Psoas muscle (tissue), 8 donors: ENCODE measurements around the gene DCANP1. TPM values are rescaled to one million over a fixed set of nuclear protein-coding genes. Genes with fewer than 3 reads are reported as not detected.

Experiments used
- ATAC-seq, 4 donors: fragments of 200-7000 bp; cut with Tn5 transposase; one replicate each; pipeline ENCODE4 v1.9.1; 2020; ENCODE audit warnings: moderate library complexity in 3 of 4, mild to moderate bottlenecking in 2 of 4
- DNase-seq, 2 donors: peaks; one replicate each; pipeline ENCODE4 v3.0.0-alpha.2; 2020
- H3K27ac ChIP-seq: fragments of 200-600 bp; one replicate; pipeline ENCODE4 v1.8.0; 2022
- H3K27me3 ChIP-seq, 3 donors: fragments of 200-600 bp in 1 of 3; one replicate each; pipeline versions ENCODE4 v1.6.1 to v1.8.0; 2013 to 2022; ENCODE audit warnings: low read length in 2 of 3, mild to moderate bottlenecking in 2 of 3, moderate library complexity in 1 of 3; ENCODE audit not compliant: insufficient read depth in 3 of 3
- H3K36me3 ChIP-seq, 2 donors: fragments of 200-600 bp in 1 of 2; one replicate each; pipeline versions ENCODE4 v1.6.1 to v1.8.0; 2013 to 2022; ENCODE audit warnings: low read depth in 1 of 2, mild to moderate bottlenecking in 1 of 2, moderate library complexity in 1 of 2; ENCODE audit not compliant: insufficient read depth in 1 of 2
- H3K4me1 ChIP-seq: fragments of 200-600 bp; one replicate; pipeline ENCODE4 v1.8.0; 2022
- H3K4me3 ChIP-seq: fragments of 200-600 bp; one replicate; pipeline ENCODE4 v1.8.0; 2022; ENCODE audit warnings: mild to moderate bottlenecking
- H3K9me3 ChIP-seq: fragments of 200-600 bp; one replicate; pipeline ENCODE4 v1.8.0; 2022
- CTCF ChIP-seq: fragments of 200-600 bp; IDR thresholded peaks from one replicate; pipeline ENCODE4 v1.8.0; 2022; ENCODE audit warnings: antibody characterized with exemption
- WGBS, 3 donors: extraction: QIAGEN DNeasy Blood & Tissue Kit; methylation state at CpG; one replicate each; pipeline versions ENCODE4 v1.1.6 to v1.1.7; 2013; 5-methylcytosine and 5-hydroxymethylcytosine counted together
- intact Hi-C, 2 donors: fragments of 100-400 bp; cut with DNase I; formaldehyde crosslinking; loops; one replicate each; pipeline versions ENCODE4 v1.11.0 to v1.14.2; 2022
- polyA plus RNA-seq, 3 donors: library from polyadenylated mRNA; stranded (reverse); fragments of 200-250 nt; gene quantifications; one replicate each; pipeline ENCODE4 v1.2.3, GENCODE V29; 2013
- total RNA-seq, 4 donors: library from RNA; stranded (reverse); fragmentation: NEBNext Ultra II Directional in 2 of 4; extraction: Animal tissue kit (Norgen Biotek cat#: 25700) in 2 of 4; gene quantifications; one replicate each; pipeline versions ENCODE4 v1.2.1 to v1.2.4, GENCODE V29; 2021 to 2023
- donor health status: healthy with polysubstance abuse.
- donor health status: DM: no; HTN: no; CAD: no; lungs with moderate emphysema.
- donor health status: Bipolar disorder and iron deficiency.
- donor health status: healthy.
- donor health status: DM: yes; HTN: yes; CAD: no.
- donor health status: DM: no; HTN: no; CAD: no.
- donor health status: DM: no; HTN: no; CAD: no.
- donor health status: DM: yes; HTN: yes; CAD: no.

DCANP1 gene
- total and polyA plus RNA-seq, 7 donors: 0.01 TPM; not detected in 6

- DNase-seq: peak in 1 of 2 donors; percentile 34
- intact Hi-C loops: loop anchor here in 1 of 2 donors (2.0 kb wide), 1 partner anchor 25 kb away; no protein-coding TSS in a partner anchor
- H3K27ac ChIP-seq: peak overlapping the region; percentile 95
Measured at GRCh38 chr5:135399794-135400542, 47.2 kb downstream of the DCANP1 start.

DNA sequence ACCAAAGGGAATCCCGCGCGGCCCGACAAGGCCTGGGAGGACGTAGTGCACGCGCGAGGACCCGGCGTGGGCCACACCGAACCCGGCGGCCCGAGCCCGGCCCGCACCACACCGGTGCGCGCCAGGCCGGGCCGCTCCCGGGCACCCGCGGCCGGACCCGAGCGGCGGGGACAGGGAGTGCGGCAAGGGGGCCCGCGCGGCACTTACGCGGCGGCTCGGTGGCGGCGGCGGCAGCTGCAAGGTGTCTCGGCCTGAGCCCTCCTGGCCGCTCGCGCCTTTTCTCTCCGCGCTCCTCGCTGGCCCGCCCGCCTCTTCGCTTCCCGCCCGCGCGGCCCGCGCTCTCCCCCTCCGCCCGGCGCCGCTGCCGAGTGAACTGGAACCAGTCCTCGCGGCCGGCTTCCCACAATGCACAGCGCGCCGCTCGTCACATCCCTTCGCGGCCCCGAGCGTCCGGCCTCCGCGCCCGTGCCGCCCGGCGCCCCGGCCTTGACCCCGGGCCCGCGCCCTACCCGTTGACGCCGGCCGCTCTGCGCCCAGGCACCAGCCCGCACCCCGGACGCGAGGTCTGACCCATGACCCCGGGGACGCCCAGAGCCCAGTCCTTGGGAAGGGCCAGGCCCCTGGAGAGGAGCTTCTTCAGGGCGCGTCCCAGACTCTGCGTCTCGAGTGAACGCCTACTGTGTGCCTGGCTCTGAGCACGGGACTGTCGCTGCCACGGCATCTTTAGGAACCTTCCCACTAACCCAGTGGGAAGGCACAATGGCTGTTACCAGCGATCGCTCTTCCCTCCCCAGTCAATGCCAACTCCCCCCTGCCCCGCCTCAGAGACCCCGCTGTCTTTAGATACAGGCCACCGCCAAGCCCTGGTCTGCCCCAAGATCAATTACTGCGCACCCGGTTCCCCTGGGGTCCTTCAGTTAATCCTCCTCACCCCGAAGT lies 48.0 kb downstream of the DCANP1 start, which contains the start of gene MACROH2A1:
TSS of gene MACROH2A1 (minus strand) at position 377 of the 939 bp plus-strand sequence. CDS start 10,138 bp downstream, outside the sequence.
- ATAC-seq (peak; percentile 90 to 93 (median 92)), DNase-seq (peak; percentile 94 to 95)
- Histone ChIP-seq H3K4me1 (peaks cover 38% of the 10 kb centered on the region), H3K27me3 (no peaks in the 10 kb centered on the region), H3K27ac (peak within 1 kb of the TSS; percentile 95), H3K4me3 (peak within 1 kb of the TSS; percentile 86), H3K36me3 (no peaks in the 10 kb centered on the region), H3K9me3 (no peaks in the 10 kb centered on the region)
- WGBS, 3 donors: 1% methylated on average over 73 to 109 of the region's 109 CpGs
- no peak for TF ChIP-seq CTCF
- intact Hi-C loops: no loop called here

More at GRCh38 chr5:135399794-135400542, 47.2 kb downstream of the DCANP1 start:
- Histone ChIP-seq H3K4me3 (peak overlapping the region; percentile 86), H3K9me3 (no peaks in the 10 kb centered on the region), H3K4me1 (peaks cover 29% of the 10 kb centered on the region), H3K27me3 (no peaks in the 10 kb centered on the region), H3K36me3 (no peaks in the 10 kb centered on the region)
- no peak for ATAC-seq
- 44 to 45% (median 44%) methylated on average over 25 of the region's 25 CpGs for WGBS, 3 donors
- no peak for TF ChIP-seq CTCF

DNA sequence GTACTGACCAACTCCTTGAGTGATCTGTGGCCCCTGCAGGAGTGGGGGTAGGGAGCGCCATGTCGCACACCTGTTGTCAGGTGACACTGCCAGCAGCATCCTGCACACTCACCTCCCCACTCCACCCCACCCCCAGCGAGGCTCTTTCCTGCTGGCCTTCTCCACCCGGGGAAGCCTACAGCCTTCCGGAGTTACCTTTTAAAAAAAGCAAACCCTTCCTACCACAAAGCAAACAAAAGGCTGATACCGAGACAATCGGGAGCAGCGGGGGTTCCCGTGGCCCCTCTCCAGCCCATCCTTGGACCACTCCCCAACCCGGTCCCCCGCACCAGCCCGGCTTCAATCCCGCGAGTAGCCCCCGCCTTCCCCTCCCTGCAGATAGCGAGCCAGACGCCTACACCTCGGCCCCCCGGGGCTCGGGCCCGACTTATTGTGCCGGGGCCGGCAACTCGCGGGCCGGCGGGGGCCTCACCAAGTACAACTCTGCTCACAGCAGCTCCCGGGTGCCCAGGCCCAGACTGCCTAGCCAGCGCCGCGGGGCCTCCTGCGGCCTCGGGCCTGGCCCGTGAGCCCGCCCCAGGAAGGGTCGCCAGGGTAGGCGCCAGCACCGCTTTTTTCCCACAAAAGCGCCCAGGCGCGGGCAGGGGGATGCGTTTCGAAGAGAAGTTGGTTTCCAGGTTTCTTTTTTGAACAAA lies 48.8 kb downstream of the DCANP1 start:
- TF ChIP-seq CTCF: no peak
- peak in 1 of 2 donors; percentile 74 for DNase-seq
- H3K4me3 ChIP-seq: peak overlapping the region; percentile 86
- intact Hi-C loops: no loop called here
- ATAC-seq: peak in 3 of 4 donors; percentile 20 to 59 (median 25)
- peaks cover 46% of the 10 kb centered on the region for H3K4me1 ChIP-seq
- H3K27ac ChIP-seq: peak overlapping the region; percentile 95
- 1 to 2% (median 2%) methylated on average over 43 of the region's 43 CpGs for WGBS, 3 donors
- H3K36me3 ChIP-seq: no peaks in the 10 kb centered on the region
- H3K9me3 ChIP-seq: no peaks in the 10 kb centered on the region
- no peaks in the 10 kb centered on the region for H3K27me3 ChIP-seq

- H3K27me3 ChIP-seq: no peaks in the 10 kb centered on the region
- no peaks in the 10 kb centered on the region for H3K9me3 ChIP-seq
- peak overlapping the region; percentile 86 for H3K4me3 ChIP-seq
- H3K36me3 ChIP-seq: no peaks in the 10 kb centered on the region
- DNase-seq: no peak
- no peak for TF ChIP-seq CTCF
- no peak for ATAC-seq
- intact Hi-C loops: no loop called here
- H3K4me1 ChIP-seq: peaks cover 58% of the 10 kb centered on the region
- WGBS, 3 donors: 91 to 93% (median 91%) methylated on average over 5 of the region's 5 CpGs
- peak overlapping the region; percentile 95 for H3K27ac ChIP-seq
Measured at GRCh38 chr5:135397084-135397483, 50.1 kb downstream of the DCANP1 start.
